SK-N-MC (cell line): ENCODE measurements around the gene GAS2.

Experiments used
- EZH2 ChIP-seq: fragments of 200-600 bp; sonication (generic); IDR thresholded peaks from one replicate; pipeline ENCODE4 v1.6.1; 2017; ENCODE audit warnings: antibody characterized with exemption
- POLR2AphosphoS5 ChIP-seq: IDR thresholded peaks from 2 replicates; pipeline ENCODE4 v1.6.1; 2012; ENCODE audit warnings: mild to moderate bottlenecking, low read depth, low read length, borderline replicate concordance

DNA sequence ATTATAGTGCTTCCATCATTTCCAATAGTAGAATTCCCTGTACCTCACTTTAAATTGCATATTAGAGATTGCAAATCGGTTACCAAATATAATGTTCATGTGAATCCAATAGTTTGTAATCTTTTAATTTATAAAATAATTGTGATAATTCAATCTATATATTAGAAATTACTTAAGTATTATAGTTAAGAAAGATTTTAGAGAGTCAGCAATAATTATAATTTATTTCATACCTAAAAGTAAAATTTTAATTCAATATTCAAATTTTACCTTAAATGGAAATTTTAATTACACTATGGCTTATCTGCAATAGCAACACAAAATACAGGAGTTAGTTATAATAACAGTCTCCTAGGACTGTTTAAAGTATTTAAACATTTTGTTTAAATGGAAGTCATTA lies 180.3 kb downstream of the GAS2 start:
- TF ChIP-seq EZH2 = no peak
- no peak for TF ChIP-seq POLR2AphosphoS5
